GM19372 (cell line): ENCODE measurements around the gene DLGAP1.
"Not testable (repeated sequence)": the region's sequence is repeated elsewhere in the genome, so short reads cannot be mapped to it uniquely, and the experiment has no call there.

Source experiments
- ATAC-seq: cut with Tn5 transposase; IDR thresholded peaks from one replicate; pipeline ENCODE4 v1.9.1; 2021; ENCODE audit warnings: mild to moderate bottlenecking, low read depth, moderate library complexity; ENCODE audit not compliant: unreplicated experiment

DLGAP1 gene

GRCh38 chr18:3653851-3654441 is 801.2 kb downstream of the DLGAP1 start:
- no peak for ATAC-seq

GRCh38 chr18:3653263-3653850 is 801.8 kb downstream of the DLGAP1 start:
- ATAC-seq: no peak

- no peak for ATAC-seq
Measured at GRCh38 chr18:3652380-3653262, 802.5 kb downstream of the DLGAP1 start.

- ATAC-seq: no peak
Measured at GRCh38 chr18:3651266-3651665, 803.8 kb downstream of the DLGAP1 start.

- ATAC-seq: not testable (repeated sequence)
Measured at GRCh38 chr18:3650521-3651042, 804.5 kb downstream of the DLGAP1 start.

- ATAC-seq: no peak
Measured at GRCh38 chr18:3649633-3650426, 805.3 kb downstream of the DLGAP1 start.

- no peak for ATAC-seq
Measured at GRCh38 chr18:3649135-3649632, 805.9 kb downstream of the DLGAP1 start.

- no peak for ATAC-seq
Measured at GRCh38 chr18:3648641-3649040, 806.5 kb downstream of the DLGAP1 start.

- no peak for ATAC-seq
Measured at GRCh38 chr18:3648200-3648599, 806.9 kb downstream of the DLGAP1 start.

- ATAC-seq: no peak
Measured at GRCh38 chr18:3647636-3648035, 807.5 kb downstream of the DLGAP1 start.

GRCh38 chr18:3645384-3646156 is 809.5 kb downstream of the DLGAP1 start:
- ATAC-seq: no peak

GRCh38 chr18:3634250-3634939 is 820.7 kb downstream of the DLGAP1 start:
- no peak for ATAC-seq

- ATAC-seq: no peak
Measured at GRCh38 chr18:3631887-3632286, 823.2 kb downstream of the DLGAP1 start.

GRCh38 chr18:3626929-3627458 is 828.1 kb downstream of the DLGAP1 start:
- no peak for ATAC-seq

- no peak for ATAC-seq
Measured at GRCh38 chr18:3625742-3626091, 829.4 kb downstream of the DLGAP1 start.

- ATAC-seq: no peak
Measured at GRCh38 chr18:3624935-3625741, 830.0 kb downstream of the DLGAP1 start.

GRCh38 chr18:3624546-3624934 is 830.6 kb downstream of the DLGAP1 start:
- no peak for ATAC-seq
